WTC11 (cell line): ENCODE data around the gene USP16. TPM values are rescaled to one million over a fixed set of nuclear protein-coding genes. Genes with fewer than 3 reads are reported as not detected.

Experiments
- ATAC-seq: fragments of 200-7000 bp; cut with Tn5 transposase; 2 replicates; pipeline ENCODE4 v1.10.0; 2021; ENCODE audit warnings: mild to moderate bottlenecking, moderate library complexity
- CTCF ChIA-PET: fragments of 300-600 bp; sonication (Branson Sonifier 250); formaldehyde crosslinking; loops from one replicate; lab custom pipeline; 2021; ENCODE audit warnings: antibody characterized with exemption; lab: Charles Lee
- POLR2A ChIA-PET: fragments of 350-600 bp; sonication (Branson Sonifier 250); formaldehyde crosslinking; loops from one replicate; lab custom pipeline; 2021; ENCODE audit warnings: antibody characterized with exemption; lab: Charles Lee
- DNase-seq: peaks from one replicate; pipeline ENCODE4 v3.0.0; 2021; ENCODE audit warnings: low spot score
- H3K27ac Mint-ChIP-seq: 2 replicates; pipeline ENCODE4 v1.8.0; 2021; ENCODE audit warnings: mixed read lengths
- H3K27me3 Mint-ChIP-seq: 2 replicates; pipeline ENCODE4 v1.8.0; 2021; ENCODE audit warnings: low read depth, mild to moderate bottlenecking, moderate library complexity, mixed read lengths
- H3K36me3 Mint-ChIP-seq: 2 replicates; pipeline ENCODE4 v1.8.0; 2021; ENCODE audit warnings: mixed read lengths
- H3K4me1 Mint-ChIP-seq: 2 replicates; pipeline ENCODE4 v1.8.0; 2022; ENCODE audit warnings: mixed read lengths
- H3K4me3 Mint-ChIP-seq: 2 replicates; pipeline ENCODE4 v1.8.0; 2021; ENCODE audit warnings: mild to moderate bottlenecking, moderate library complexity, mixed read lengths
- H3K9me3 Mint-ChIP-seq: 2 replicates; pipeline ENCODE4 v1.8.0; 2021; ENCODE audit warnings: mixed read lengths
- ATF1 ChIP-seq: sonication (generic); formaldehyde crosslinking; IDR thresholded peaks from 2 replicates; pipeline ENCODE4 v1.8.1; 2023; ENCODE audit warnings: mild to moderate bottlenecking, moderate library complexity, missing genetic modification reagents
- ESRRA ChIP-seq: sonication (generic); formaldehyde crosslinking; IDR thresholded peaks from 2 replicates; pipeline ENCODE4 v1.8.1; 2022; ENCODE audit warnings: mild to moderate bottlenecking, missing genetic modification reagents, borderline replicate concordance
- GRHL2 ChIP-seq: fragments of 250-450 bp; sonication (Bioruptor Pico); IDR thresholded peaks from 2 replicates; pipeline ENCODE4 v1.8.0; 2022; ENCODE audit warnings: mild to moderate bottlenecking, moderate library complexity; ENCODE audit not compliant: insufficient replicate concordance, severe bottlenecking
- MXD4 ChIP-seq: fragments of 250-450 bp; sonication (Bioruptor Pico); IDR thresholded peaks from 2 replicates; pipeline ENCODE4 v1.8.0; 2021; ENCODE audit warnings: mild to moderate bottlenecking, moderate library complexity, borderline replicate concordance
- NFATC4 ChIP-seq: fragments of 250-450 bp; sonication (Bioruptor Pico); IDR thresholded peaks from 2 replicates; pipeline ENCODE4 v1.9.0; 2021; ENCODE audit warnings: mild to moderate bottlenecking
- NFYB ChIP-seq: sonication (generic); formaldehyde crosslinking; conservative IDR thresholded peaks from 2 replicates; pipeline ENCODE4 v1.8.0; 2022; ENCODE audit warnings: low read depth, missing genetic modification reagents
- NR3C1 ChIP-seq: sonication (generic); formaldehyde crosslinking; conservative IDR thresholded peaks from 2 replicates; pipeline ENCODE4 v1.8.1; 2023; ENCODE audit warnings: low read depth, mild to moderate bottlenecking, missing genetic modification reagents
- OVOL2 ChIP-seq: fragments of 250-450 bp; sonication (Bioruptor Pico); IDR thresholded peaks from 2 replicates; pipeline ENCODE4 v1.9.0; 2021; ENCODE audit warnings: mild to moderate bottlenecking, borderline replicate concordance
- PRRX2 ChIP-seq: fragments of 250-450 bp; sonication (Bioruptor Pico); IDR thresholded peaks from 2 replicates; pipeline ENCODE4 v1.8.0; 2021; ENCODE audit warnings: mild to moderate bottlenecking
- SMAD3 ChIP-seq: sonication (generic); formaldehyde crosslinking; IDR thresholded peaks from 2 replicates; pipeline ENCODE4 v1.8.0; 2022; ENCODE audit warnings: missing genetic modification reagents, mild to moderate bottlenecking, borderline replicate concordance
- TEAD4 ChIP-seq: sonication (generic); formaldehyde crosslinking; IDR thresholded peaks from 2 replicates; pipeline ENCODE4 v1.8.0; 2022; ENCODE audit warnings: mild to moderate bottlenecking, missing genetic modification reagents
- ZNF263 ChIP-seq: sonication (generic); formaldehyde crosslinking; IDR thresholded peaks from 2 replicates; pipeline ENCODE4 v1.8.1; 2022; ENCODE audit warnings: low read depth, mild to moderate bottlenecking, moderate library complexity, missing genetic modification reagents
- total RNA-seq: library from RNA; stranded (reverse); gene quantifications from 3 replicates; pipeline ENCODE4 v1.2.3, GENCODE V29; 2021
- TF ChIP-seq, protein P1 (sequence below): fragments of 250-450 bp; sonication (Bioruptor Pico); IDR thresholded peaks from 2 replicates; pipeline ENCODE4 v2.1.2; 2022; ENCODE audit warnings: mild to moderate bottlenecking, moderate library complexity
- TF ChIP-seq, protein P2 (sequence below): sonication (generic); formaldehyde crosslinking; IDR thresholded peaks from 2 replicates; pipeline ENCODE4 v1.8.0; 2022; ENCODE audit warnings: missing genetic modification reagents
- TF ChIP-seq, protein P3 (sequence below): sonication (generic); formaldehyde crosslinking; IDR thresholded peaks from 2 replicates; pipeline ENCODE4 v1.8.1; 2023; ENCODE audit warnings: mild to moderate bottlenecking, missing genetic modification reagents, moderate library complexity
- TF ChIP-seq, protein P4 (sequence below): sonication (generic); formaldehyde crosslinking; IDR thresholded peaks from 2 replicates; pipeline ENCODE4 v1.8.0; 2022; ENCODE audit warnings: mild to moderate bottlenecking, missing genetic modification reagents
- TF ChIP-seq, protein P5 (sequence below): fragments of 250-450 bp; sonication (Bioruptor Pico); IDR thresholded peaks from 2 replicates; pipeline ENCODE4 v1.9.0; 2021; ENCODE audit warnings: mild to moderate bottlenecking
- TF ChIP-seq, protein P6 (sequence below): sonication (generic); formaldehyde crosslinking; IDR thresholded peaks from 2 replicates; pipeline ENCODE4 v1.8.0; 2022; ENCODE audit warnings: mild to moderate bottlenecking, missing genetic modification reagents
- TF ChIP-seq, protein P7 (sequence below): sonication (generic); formaldehyde crosslinking; IDR thresholded peaks from 2 replicates; pipeline ENCODE4 v1.8.1; 2022; ENCODE audit warnings: low read depth, missing genetic modification reagents, borderline replicate concordance

USP16 gene
- total RNA-seq, 1 experiment from 2014 or later: 20.8 TPM

DNA sequence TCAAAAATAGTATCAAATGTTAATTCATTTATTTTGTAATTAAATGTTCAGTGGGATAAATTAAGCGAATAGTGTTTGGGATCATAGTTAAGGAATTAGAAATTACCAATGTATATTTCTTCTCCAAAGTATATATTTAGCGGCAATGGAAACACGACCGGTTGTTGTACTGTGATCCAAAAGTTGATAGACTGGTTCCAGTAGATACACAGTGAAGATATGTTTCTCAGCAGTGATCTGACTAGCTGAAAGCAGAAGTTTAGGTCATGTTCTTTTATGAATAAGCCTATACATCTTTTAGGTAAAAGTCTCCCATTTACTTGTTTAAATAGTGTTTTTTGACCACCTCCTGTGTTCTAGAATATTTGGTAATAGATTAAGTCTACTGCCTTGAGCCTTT, 8.8 kb downstream of the USP16 start (continued):
- TF ChIP-seq, protein P1, sequence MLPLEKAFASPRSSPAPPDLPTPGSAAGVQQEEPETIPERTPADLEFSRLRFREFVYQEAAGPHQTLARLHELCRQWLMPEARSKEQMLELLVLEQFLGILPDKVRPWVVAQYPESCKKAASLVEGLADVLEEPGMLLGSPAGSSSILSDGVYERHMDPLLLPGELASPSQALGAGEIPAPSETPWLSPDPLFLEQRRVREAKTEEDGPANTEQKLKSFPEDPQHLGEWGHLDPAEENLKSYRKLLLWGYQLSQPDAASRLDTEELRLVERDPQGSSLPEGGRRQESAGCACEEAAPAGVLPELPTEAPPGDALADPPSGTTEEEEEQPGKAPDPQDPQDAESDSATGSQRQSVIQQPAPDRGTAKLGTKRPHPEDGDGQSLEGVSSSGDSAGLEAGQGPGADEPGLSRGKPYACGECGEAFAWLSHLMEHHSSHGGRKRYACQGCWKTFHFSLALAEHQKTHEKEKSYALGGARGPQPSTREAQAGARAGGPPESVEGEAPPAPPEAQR (CRISPR knock-in tag): no peak
- TF ChIP-seq MXD4 (no peak), ZNF263 (no peak), PRRX2 (CRISPR knock-in tag) (no peak), ESRRA (CRISPR knock-in tag) (no peak)
- TF ChIP-seq, protein P2, sequence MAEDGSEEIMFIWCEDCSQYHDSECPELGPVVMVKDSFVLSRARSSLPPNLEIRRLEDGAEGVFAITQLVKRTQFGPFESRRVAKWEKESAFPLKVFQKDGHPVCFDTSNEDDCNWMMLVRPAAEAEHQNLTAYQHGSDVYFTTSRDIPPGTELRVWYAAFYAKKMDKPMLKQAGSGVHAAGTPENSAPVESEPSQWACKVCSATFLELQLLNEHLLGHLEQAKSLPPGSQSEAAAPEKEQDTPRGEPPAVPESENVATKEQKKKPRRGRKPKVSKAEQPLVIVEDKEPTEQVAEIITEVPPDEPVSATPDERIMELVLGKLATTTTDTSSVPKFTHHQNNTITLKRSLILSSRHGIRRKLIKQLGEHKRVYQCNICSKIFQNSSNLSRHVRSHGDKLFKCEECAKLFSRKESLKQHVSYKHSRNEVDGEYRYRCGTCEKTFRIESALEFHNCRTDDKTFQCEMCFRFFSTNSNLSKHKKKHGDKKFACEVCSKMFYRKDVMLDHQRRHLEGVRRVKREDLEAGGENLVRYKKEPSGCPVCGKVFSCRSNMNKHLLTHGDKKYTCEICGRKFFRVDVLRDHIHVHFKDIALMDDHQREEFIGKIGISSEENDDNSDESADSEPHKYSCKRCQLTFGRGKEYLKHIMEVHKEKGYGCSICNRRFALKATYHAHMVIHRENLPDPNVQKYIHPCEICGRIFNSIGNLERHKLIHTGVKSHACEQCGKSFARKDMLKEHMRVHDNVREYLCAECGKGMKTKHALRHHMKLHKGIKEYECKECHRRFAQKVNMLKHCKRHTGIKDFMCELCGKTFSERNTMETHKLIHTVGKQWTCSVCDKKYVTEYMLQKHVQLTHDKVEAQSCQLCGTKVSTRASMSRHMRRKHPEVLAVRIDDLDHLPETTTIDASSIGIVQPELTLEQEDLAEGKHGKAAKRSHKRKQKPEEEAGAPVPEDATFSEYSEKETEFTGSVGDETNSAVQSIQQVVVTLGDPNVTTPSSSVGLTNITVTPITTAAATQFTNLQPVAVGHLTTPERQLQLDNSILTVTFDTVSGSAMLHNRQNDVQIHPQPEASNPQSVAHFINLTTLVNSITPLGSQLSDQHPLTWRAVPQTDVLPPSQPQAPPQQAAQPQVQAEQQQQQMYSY (CRISPR knock-in tag): no peak
- TF ChIP-seq, protein P3, sequence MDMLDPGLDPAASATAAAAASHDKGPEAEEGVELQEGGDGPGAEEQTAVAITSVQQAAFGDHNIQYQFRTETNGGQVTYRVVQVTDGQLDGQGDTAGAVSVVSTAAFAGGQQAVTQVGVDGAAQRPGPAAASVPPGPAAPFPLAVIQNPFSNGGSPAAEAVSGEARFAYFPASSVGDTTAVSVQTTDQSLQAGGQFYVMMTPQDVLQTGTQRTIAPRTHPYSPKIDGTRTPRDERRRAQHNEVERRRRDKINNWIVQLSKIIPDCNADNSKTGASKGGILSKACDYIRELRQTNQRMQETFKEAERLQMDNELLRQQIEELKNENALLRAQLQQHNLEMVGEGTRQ (CRISPR knock-in tag): no peak

DNA sequence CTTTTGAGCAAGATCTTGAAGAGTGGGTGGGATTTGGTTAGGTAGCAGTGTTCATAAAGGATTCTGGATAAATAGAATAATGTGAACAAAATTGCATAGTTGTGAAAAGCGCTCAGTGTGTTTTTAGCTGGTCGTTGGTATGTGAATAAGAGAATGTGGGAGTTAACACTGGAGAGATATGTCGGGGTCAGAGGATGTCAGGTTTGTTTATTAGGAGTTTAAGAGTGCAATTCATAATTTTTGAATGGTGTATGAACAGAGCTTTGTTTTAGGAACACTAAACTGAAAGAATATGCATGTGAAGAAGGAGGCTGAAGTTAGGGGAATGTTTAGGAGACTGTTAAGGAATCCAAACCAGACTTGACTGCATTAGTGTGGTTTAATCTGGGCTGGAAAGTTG, 9.4 kb downstream of the USP16 start:
- Mint-ChIP-seq H3K4me1 (no peaks in the 10 kb centered on the region), H3K27me3 (no peaks in the 10 kb centered on the region), H3K36me3 (peaks cover 65% of the 10 kb centered on the region), H3K27ac (no peak overlapping the region), H3K9me3 (no peaks in the 10 kb centered on the region), H3K4me3 (no peak overlapping the region)
- ChIA-PET CTCF (no interaction called here), POLR2A (no interaction called here)
- TF ChIP-seq, protein P4, sequence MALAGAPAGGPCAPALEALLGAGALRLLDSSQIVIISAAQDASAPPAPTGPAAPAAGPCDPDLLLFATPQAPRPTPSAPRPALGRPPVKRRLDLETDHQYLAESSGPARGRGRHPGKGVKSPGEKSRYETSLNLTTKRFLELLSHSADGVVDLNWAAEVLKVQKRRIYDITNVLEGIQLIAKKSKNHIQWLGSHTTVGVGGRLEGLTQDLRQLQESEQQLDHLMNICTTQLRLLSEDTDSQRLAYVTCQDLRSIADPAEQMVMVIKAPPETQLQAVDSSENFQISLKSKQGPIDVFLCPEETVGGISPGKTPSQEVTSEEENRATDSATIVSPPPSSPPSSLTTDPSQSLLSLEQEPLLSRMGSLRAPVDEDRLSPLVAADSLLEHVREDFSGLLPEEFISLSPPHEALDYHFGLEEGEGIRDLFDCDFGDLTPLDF (CRISPR knock-in tag): no peak
- TF ChIP-seq, protein P5, sequence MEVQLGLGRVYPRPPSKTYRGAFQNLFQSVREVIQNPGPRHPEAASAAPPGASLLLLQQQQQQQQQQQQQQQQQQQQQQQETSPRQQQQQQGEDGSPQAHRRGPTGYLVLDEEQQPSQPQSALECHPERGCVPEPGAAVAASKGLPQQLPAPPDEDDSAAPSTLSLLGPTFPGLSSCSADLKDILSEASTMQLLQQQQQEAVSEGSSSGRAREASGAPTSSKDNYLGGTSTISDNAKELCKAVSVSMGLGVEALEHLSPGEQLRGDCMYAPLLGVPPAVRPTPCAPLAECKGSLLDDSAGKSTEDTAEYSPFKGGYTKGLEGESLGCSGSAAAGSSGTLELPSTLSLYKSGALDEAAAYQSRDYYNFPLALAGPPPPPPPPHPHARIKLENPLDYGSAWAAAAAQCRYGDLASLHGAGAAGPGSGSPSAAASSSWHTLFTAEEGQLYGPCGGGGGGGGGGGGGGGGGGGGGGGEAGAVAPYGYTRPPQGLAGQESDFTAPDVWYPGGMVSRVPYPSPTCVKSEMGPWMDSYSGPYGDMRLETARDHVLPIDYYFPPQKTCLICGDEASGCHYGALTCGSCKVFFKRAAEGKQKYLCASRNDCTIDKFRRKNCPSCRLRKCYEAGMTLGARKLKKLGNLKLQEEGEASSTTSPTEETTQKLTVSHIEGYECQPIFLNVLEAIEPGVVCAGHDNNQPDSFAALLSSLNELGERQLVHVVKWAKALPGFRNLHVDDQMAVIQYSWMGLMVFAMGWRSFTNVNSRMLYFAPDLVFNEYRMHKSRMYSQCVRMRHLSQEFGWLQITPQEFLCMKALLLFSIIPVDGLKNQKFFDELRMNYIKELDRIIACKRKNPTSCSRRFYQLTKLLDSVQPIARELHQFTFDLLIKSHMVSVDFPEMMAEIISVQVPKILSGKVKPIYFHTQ (CRISPR knock-in tag): no peak
- no peak for TF ChIP-seq SMAD3
- no peak for TF ChIP-seq ATF1
- TF ChIP-seq, protein P6, sequence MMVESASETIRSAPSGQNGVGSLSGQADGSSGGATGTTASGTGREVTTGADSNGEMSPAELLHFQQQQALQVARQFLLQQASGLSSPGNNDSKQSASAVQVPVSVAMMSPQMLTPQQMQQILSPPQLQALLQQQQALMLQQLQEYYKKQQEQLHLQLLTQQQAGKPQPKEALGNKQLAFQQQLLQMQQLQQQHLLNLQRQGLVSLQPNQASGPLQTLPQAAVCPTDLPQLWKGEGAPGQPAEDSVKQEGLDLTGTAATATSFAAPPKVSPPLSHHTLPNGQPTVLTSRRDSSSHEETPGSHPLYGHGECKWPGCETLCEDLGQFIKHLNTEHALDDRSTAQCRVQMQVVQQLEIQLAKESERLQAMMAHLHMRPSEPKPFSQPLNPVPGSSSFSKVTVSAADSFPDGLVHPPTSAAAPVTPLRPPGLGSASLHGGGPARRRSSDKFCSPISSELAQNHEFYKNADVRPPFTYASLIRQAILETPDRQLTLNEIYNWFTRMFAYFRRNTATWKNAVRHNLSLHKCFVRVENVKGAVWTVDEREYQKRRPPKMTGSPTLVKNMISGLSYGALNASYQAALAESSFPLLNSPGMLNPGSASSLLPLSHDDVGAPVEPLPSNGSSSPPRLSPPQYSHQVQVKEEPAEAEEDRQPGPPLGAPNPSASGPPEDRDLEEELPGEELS: no peak
- no peak for TF ChIP-seq GRHL2
- TF ChIP-seq TEAD4 (CRISPR knock-in tag): no peak
- no peak for TF ChIP-seq NFYB (CRISPR knock-in tag)
- no peak for TF ChIP-seq NR3C1 (CRISPR knock-in tag)
- TF ChIP-seq, protein P7, sequence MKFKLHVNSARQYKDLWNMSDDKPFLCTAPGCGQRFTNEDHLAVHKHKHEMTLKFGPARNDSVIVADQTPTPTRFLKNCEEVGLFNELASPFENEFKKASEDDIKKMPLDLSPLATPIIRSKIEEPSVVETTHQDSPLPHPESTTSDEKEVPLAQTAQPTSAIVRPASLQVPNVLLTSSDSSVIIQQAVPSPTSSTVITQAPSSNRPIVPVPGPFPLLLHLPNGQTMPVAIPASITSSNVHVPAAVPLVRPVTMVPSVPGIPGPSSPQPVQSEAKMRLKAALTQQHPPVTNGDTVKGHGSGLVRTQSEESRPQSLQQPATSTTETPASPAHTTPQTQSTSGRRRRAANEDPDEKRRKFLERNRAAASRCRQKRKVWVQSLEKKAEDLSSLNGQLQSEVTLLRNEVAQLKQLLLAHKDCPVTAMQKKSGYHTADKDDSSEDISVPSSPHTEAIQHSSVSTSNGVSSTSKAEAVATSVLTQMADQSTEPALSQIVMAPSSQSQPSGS (CRISPR knock-in tag): no peak
- no peak for TF ChIP-seq NFATC4
- no peak for TF ChIP-seq OVOL2 (CRISPR knock-in tag)
- no peak for DNase-seq
- ATAC-seq: no peak
